IMR-90 (cell line): ENCODE data around the gene CRYGS. TPM values are rescaled to one million over a fixed set of nuclear protein-coding genes. Genes with fewer than 3 reads are reported as not detected.

ENCODE experiments used
- ATAC-seq: fragments of 200-7000 bp; cut with Tn5 transposase; 2 replicates; pipeline ENCODE4 v1.9.1; 2020; ENCODE audit warnings: low read depth, mild to moderate bottlenecking, moderate library complexity
- Bru-seq: library from RNA; stranded (reverse); fragments of 400-500 nt; gene quantifications from one replicate; lab custom pipeline; 2021; lab: Mats Ljungman, UMichigan
- BruChase-seq, 2 experiments: library from RNA; stranded (reverse); fragments of 400-500 nt; gene quantifications; one replicate each; lab custom pipeline; 2021; lab: Mats Ljungman, UMichigan
- BruUV-seq: library from RNA; stranded (reverse); fragments of 400-500 nt; replicated peaks from 2 replicates; lab custom pipeline; 2021; lab: Mats Ljungman, UMichigan
- CTCF ChIA-PET: fragments of 300-600 bp; formaldehyde crosslinking; extraction: SDS; loops from one replicate; lab custom pipeline; 2021; ENCODE audit warnings: antibody characterized with exemption; lab: Yijun Ruan, JAX
- POLR2A ChIA-PET: fragments of 300-600 bp; sonication (Branson Sonifier 250); formaldehyde crosslinking; loops from one replicate; lab custom pipeline; 2022; ENCODE audit warnings: antibody characterized with exemption; ENCODE audit not compliant: unreplicated experiment; lab: Charles Lee
- DNase-seq: peaks from one replicate; pipeline ENCODE4 v3.0.0; 2013
- H2AFZ ChIP-seq: replicated peaks from 2 replicates; pipeline ENCODE3; 2013; ENCODE audit warnings: low read length, mild to moderate bottlenecking; ENCODE audit not compliant: poor library complexity
- H2AK5ac ChIP-seq: 2 replicates; pipeline ENCODE4 v1.6.1; 2013; ENCODE audit warnings: low read depth, low read length, inconsistent platforms
- H2AK9ac ChIP-seq: replicated peaks from 2 replicates; pipeline ENCODE3; 2013; ENCODE audit warnings: mild to moderate bottlenecking, low read depth, low read length, moderate library complexity; ENCODE audit not compliant: poor library complexity
- H2BK120ac ChIP-seq: 2 replicates; pipeline ENCODE4 v1.6.1; 2013; ENCODE audit warnings: low read depth, low read length, inconsistent platforms
- H2BK15ac ChIP-seq: 3 replicates; pipeline ENCODE4 v1.6.1; 2013; ENCODE audit warnings: low read depth, low read length, inconsistent platforms
- H2BK20ac ChIP-seq: 2 replicates; pipeline ENCODE4 v1.6.1; 2013; ENCODE audit warnings: low read depth, mild to moderate bottlenecking, inconsistent platforms, low read length, moderate library complexity
- H2BK5ac ChIP-seq: 2 replicates; pipeline ENCODE4 v1.6.1; 2013; ENCODE audit warnings: mild to moderate bottlenecking, low read depth, low read length, inconsistent platforms; ENCODE audit not compliant: poor library complexity, severe bottlenecking
- H3K14ac ChIP-seq: replicated peaks from 2 replicates; pipeline ENCODE4 v1.6.1; 2013; ENCODE audit warnings: low read depth, low read length, inconsistent platforms
- H3K18ac ChIP-seq: 2 replicates; pipeline ENCODE4 v1.6.1; 2013; ENCODE audit warnings: low read depth, low read length, control low read depth
- H3K23ac ChIP-seq: 2 replicates; pipeline ENCODE4 v1.6.1; 2013; ENCODE audit warnings: low read depth, low read length, inconsistent platforms
- H3K27ac ChIP-seq: 2 replicates; pipeline ENCODE4 v1.5.1; 2013; ENCODE audit warnings: mild to moderate bottlenecking, control low read depth, low read length; ENCODE audit not compliant: insufficient read depth
- H3K27me3 ChIP-seq: 2 replicates; pipeline ENCODE4 v1.6.1; 2013; ENCODE audit warnings: low read length; ENCODE audit not compliant: control insufficient read depth, insufficient read depth
- H3K36me3 ChIP-seq: 2 replicates; pipeline ENCODE4 v1.6.1; 2013; ENCODE audit warnings: low read length, mixed read lengths; ENCODE audit not compliant: control insufficient read depth, insufficient read depth
- H3K4ac ChIP-seq: 2 replicates; pipeline ENCODE4 v1.6.1; 2013; ENCODE audit warnings: low read depth, low read length, inconsistent platforms
- H3K4me1 ChIP-seq: 2 replicates; pipeline ENCODE4 v1.6.1; 2013; ENCODE audit warnings: low read length, mixed read lengths; ENCODE audit not compliant: control insufficient read depth, insufficient read depth
- H3K4me2 ChIP-seq: 2 replicates; pipeline ENCODE4 v1.6.1; 2013; ENCODE audit warnings: low read depth, mild to moderate bottlenecking, control low read depth, low read length, moderate library complexity
- H3K4me3 ChIP-seq: 2 replicates; pipeline ENCODE4 v1.5.1; 2013; ENCODE audit warnings: low read depth, mild to moderate bottlenecking, control low read depth, low read length, moderate library complexity; ENCODE audit not compliant: insufficient read depth
- H3K56ac ChIP-seq: 2 replicates; pipeline ENCODE4 v1.6.1; 2013; ENCODE audit warnings: low read length, inconsistent platforms; ENCODE audit not compliant: insufficient read depth; ENCODE audit errors: extremely low read depth
- H3K79me1 ChIP-seq, 2 experiments: 2 replicates each; pipeline ENCODE4 v1.6.1; 2013; ENCODE audit warnings: low read length in 2 of 2, inconsistent platforms in 1 of 2, low read depth in 1 of 2
- H3K9ac ChIP-seq: 2 replicates; pipeline ENCODE4 v1.6.1; 2013; ENCODE audit warnings: low read depth, low read length, control low read depth
- H3K9me1 ChIP-seq: 2 replicates; pipeline ENCODE4 v1.6.1; 2013; ENCODE audit warnings: low read length, inconsistent platforms; ENCODE audit not compliant: insufficient read depth
- H3K9me3 ChIP-seq: 2 replicates; pipeline ENCODE4 v1.6.1; 2013; ENCODE audit warnings: low read length; ENCODE audit not compliant: control insufficient read depth, insufficient read depth
- H4K20me1 ChIP-seq: 2 replicates; pipeline ENCODE4 v1.6.1; 2013; ENCODE audit warnings: low read length, inconsistent platforms; ENCODE audit not compliant: insufficient read depth
- H4K5ac ChIP-seq: 2 replicates; pipeline ENCODE4 v1.6.1; 2013; ENCODE audit warnings: mild to moderate bottlenecking, low read depth, low read length, control low read depth
- H4K8ac ChIP-seq, 2 experiments: 2 replicates each; pipeline ENCODE4 v1.6.1; 2013; ENCODE audit warnings: low read depth in 2 of 2, low read length in 2 of 2, control low read depth in 1 of 2, inconsistent platforms in 1 of 2
- H4K91ac ChIP-seq: 2 replicates; pipeline ENCODE4 v1.6.1; 2013; ENCODE audit warnings: low read depth, low read length, inconsistent platforms; ENCODE audit not compliant: insufficient read depth
- NFE2L2 ChIP-seq: fragments of 150-350 bp; IDR thresholded peaks from 2 replicates; pipeline ENCODE4 v1.6.1; 2016; ENCODE audit warnings: low read depth, mild to moderate bottlenecking, low read length
- USF2 ChIP-seq: fragments of 150-350 bp; IDR thresholded peaks from 2 replicates; pipeline ENCODE4 v1.6.1; 2017; ENCODE audit warnings: mild to moderate bottlenecking, antibody characterized with exemption, low read length, low read depth
- WGBS, 2 experiments: methylation state at CpG; one replicate each; pipeline versions ENCODE4 v1.1.5 to v1.1.7; 2013; ENCODE audit warnings: missing lambda C conversion rate in 2 of 2; ENCODE audit not compliant: insufficient read length in 1 of 2; ENCODE audit errors: extremely low coverage in 2 of 2; 5-methylcytosine and 5-hydroxymethylcytosine counted together
- dilution Hi-C: fragments of 300-500 bp; cut with HindIII; formaldehyde crosslinking; loops from one replicate; pipeline ENCODE4 v1.14.3; 2018; ENCODE audit warnings: low sequenced_read_pairs; ENCODE audit not compliant: unreplicated experiment
- in situ Hi-C: fragments of 300-500 bp; cut with MboI; formaldehyde crosslinking; loops from 3 replicates; pipeline ENCODE4 v1.14.3; 2019; ENCODE audit warnings: low sequenced_read_pairs, inconsistent platforms, mixed read lengths
- intact Hi-C: fragments of 100-400 bp; cut with micrococcal nuclease; formaldehyde crosslinking; loops from 2 replicates; pipeline ENCODE4 v1.10.0; 2022
- long read RNA-seq: library from polyadenylated mRNA; unstranded; transcript quantifications from one replicate; pipeline ENCODE4 v2.0.0, GENCODE V29; 2021; ENCODE audit not compliant: unreplicated experiment
- polyA plus RNA-seq, 3 experiments: library from polyadenylated mRNA; depleted of rRNA; stranded (reverse); fragments of >200 nt; gene quantifications; 2 replicates each; pipeline ENCODE4 v1.2.3, GENCODE V29; 2012; ENCODE audit warnings: low replicate concordance in 1 of 3
- total RNA-seq: library from RNA; depleted of rRNA; stranded (reverse); fragments of >200 nt; gene quantifications from 2 replicates; pipeline ENCODE4 v1.2.3, GENCODE V29; 2012; rRNA removed

Gene CRYGS
- total RNA-seq (0.36 and 0.56 TPM in 2 replicates), polyA plus RNA-seq (2012; rRNA removed) (2.1 TPM in 2 replicates), Bru-seq, nascent RNA (percentile 57 among the genes with signal in this experiment), BruChase-seq, experiment 1, labeled RNA remaining after a 6-hour chase (percentile 54 among the genes with signal in this experiment), BruChase-seq, experiment 2, labeled RNA remaining after a 2-hour chase (percentile 78 among the genes with signal in this experiment)
- 0.23 and 0.35 TPM in 2 replicates for polyA plus RNA-seq (2012; cell fraction: cytosol; rRNA removed)
- polyA plus RNA-seq (2012; cell fraction: nucleus; rRNA removed; ENCODE audit: low replicate concordance), result 10.3 and 23.1 TPM in 2 replicates
- long read RNA-seq, result 0 reads

GRCh38 chr3:186544281-186544680 is at the start of gene CRYGS:
Gene CRYGS, minus strand, starts transcription at chr3:186544380. Its CDS starts 54 bp downstream, at chr3:186544326.
- ChIA-PET CTCF (no interaction called here), POLR2A (no interaction called here)
- intact Hi-C loops (loop anchor here (5.0 kb wide), 2 partner anchors 267 to 437 kb away; partner anchors contain the start of gene ETV5), dilution Hi-C loops (no loop called here), in situ Hi-C loops (no loop called here)
- ATAC-seq (no peak), DNase-seq (no peak)
- Histone ChIP-seq H2AFZ (no peak within 1 kb of the TSS), H3K9ac (no peak within 1 kb of the TSS), H4K20me1 (no peaks in the 10 kb centered on the region), H3K23ac (no peak within 1 kb of the TSS), H3K9me1 (no peaks in the 10 kb centered on the region; the same call in 1 of the 2 replicates), H3K27ac (no peak within 1 kb of the TSS), H4K91ac (no peak within 1 kb of the TSS), H3K4me3 (no peak within 1 kb of the TSS), H2BK120ac (no peak within 1 kb of the TSS), H3K56ac (no peak within 1 kb of the TSS), H4K8ac (no peak within 1 kb of the TSS), H3K4ac (no peak within 1 kb of the TSS), H2BK5ac (no peak within 1 kb of the TSS), H2BK20ac (no peak within 1 kb of the TSS), H3K18ac (no peak within 1 kb of the TSS), H3K4me2 (no peak within 1 kb of the TSS), H3K36me3 (peaks cover 2% of the 10 kb centered on the region; the same call in 1 of the 2 replicates), H2AK9ac (no peak within 1 kb of the TSS), H2AK5ac (no peak within 1 kb of the TSS), H2BK15ac (no peak within 1 kb of the TSS), H4K5ac (no peak within 1 kb of the TSS), H3K27me3 (no peaks in the 10 kb centered on the region), H3K4me1 (no peaks in the 10 kb centered on the region), H3K9me3 (no peaks in the 10 kb centered on the region), H3K79me1 (no peaks in the 10 kb centered on the region), H3K14ac (no peak within 1 kb of the TSS)
- no CpG with 5 or more reads among the region's 2 CpGs for WGBS, 2 experiments
- BruUV-seq, result no TSS peak
- TF ChIP-seq NFE2L2 (0 out of 2 replicates have a peak, but pooled peaks have one; percentile 10), USF2 (no peak)
